ENCODE measurements around the gene PCDHGC3. TPM values are rescaled to one million over a fixed set of nuclear protein-coding genes. Genes with fewer than 3 reads are reported as not detected.

Gene PCDHGC3
- total and polyA plus RNA-seq, 2 experiments from 2014 or later = 12.9 to 13.8 TPM

DNA sequence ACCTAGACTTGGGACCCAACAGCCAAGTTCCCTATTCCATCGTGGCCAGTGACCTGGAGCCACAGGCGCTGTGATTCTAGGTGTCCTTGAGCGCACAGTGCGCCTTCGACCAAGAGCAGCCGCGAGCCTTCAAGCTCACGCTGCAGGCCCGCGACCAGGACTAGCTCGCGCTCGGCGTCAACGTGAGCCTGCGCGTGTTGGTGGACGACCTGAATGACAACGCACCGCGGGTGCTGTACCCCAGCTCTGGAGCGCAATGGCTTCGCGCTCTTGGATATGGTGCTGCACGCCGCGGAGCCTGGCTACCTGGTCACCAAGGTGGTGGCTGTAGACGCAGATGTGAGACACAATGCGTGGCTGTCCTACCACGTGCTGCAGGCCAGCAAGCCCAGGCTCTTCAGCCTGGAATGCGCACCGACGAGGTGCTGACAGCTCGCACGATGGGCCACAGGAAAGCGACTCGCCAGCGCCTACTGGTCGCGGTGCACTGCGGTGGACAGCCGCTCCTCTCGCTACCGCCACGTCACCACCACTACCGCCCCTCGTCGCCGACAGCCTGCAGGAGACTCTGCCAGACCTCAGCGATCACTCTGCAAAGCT, 34.1 kb upstream of the PCDHGC3 start:
- Histone ChIP-seq H3K4me3 (no peak overlapping the region), H2AFZ (no peak overlapping the region), H3K27ac (ENCODE audit: low read depth) (no peak overlapping the region), H3K4me2 (no peak overlapping the region), H3F3A (replicated peaks; ENCODE audit: low read depth) (no peaks in the 10 kb centered on the region), H3K27me3 (ENCODE audit: insufficient read depth) (no peaks in the 10 kb centered on the region), H4K20me1 (replicated peaks; ENCODE audit: insufficient read depth) (no peaks in the 10 kb centered on the region; the same call in 1 of the 2 replicates), H3K9me2 (ENCODE audit: insufficient read depth) (no peaks in the 10 kb centered on the region), H3K79me2 (replicated peaks; ENCODE audit: insufficient read depth) (no peaks in the 10 kb centered on the region), H3K4me1 (ENCODE audit: insufficient read depth) (peaks cover 10% of the 10 kb centered on the region), H3K36me3 (ENCODE audit: insufficient read depth) (no peaks in the 10 kb centered on the region)
- Mint-ChIP-seq H3K27me3 (ENCODE audit: insufficient read depth, low read depth, poor library complexity) (no peaks in the 10 kb centered on the region), H3K9me3 (peaks cover 12% of the 10 kb centered on the region; the same call in 1 of the 3 replicates), H3K27ac (no peak overlapping the region), H3K4me3 (no peak overlapping the region), H3K4me1 (peaks cover 9% of the 10 kb centered on the region), H3K36me3 (ENCODE audit: low read depth) (peaks cover 14% of the 10 kb centered on the region)
- TF ChIP-seq CREB1 (CRISPR knock-in tag; IDR thresholded peaks at IDR 0.05; ENCODE audit: low read depth) (no peak), NANOG (IDR thresholded peaks at IDR 0.05; ENCODE audit: borderline replicate concordance) (no peak), STAT1 (IDR thresholded peaks at IDR 0.05; ENCODE audit: unreplicated experiment) (no peak), POLR2AphosphoS5 (IDR thresholded peaks at IDR 0.05; ENCODE audit: low read depth) (no peak)
- TF ChIP-seq, protein P1, sequence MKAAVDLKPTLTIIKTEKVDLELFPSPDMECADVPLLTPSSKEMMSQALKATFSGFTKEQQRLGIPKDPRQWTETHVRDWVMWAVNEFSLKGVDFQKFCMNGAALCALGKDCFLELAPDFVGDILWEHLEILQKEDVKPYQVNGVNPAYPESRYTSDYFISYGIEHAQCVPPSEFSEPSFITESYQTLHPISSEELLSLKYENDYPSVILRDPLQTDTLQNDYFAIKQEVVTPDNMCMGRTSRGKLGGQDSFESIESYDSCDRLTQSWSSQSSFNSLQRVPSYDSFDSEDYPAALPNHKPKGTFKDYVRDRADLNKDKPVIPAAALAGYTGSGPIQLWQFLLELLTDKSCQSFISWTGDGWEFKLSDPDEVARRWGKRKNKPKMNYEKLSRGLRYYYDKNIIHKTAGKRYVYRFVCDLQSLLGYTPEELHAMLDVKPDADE (IDR thresholded peaks at IDR 0.05) = no peak
- TF ChIP-seq, protein P2, sequence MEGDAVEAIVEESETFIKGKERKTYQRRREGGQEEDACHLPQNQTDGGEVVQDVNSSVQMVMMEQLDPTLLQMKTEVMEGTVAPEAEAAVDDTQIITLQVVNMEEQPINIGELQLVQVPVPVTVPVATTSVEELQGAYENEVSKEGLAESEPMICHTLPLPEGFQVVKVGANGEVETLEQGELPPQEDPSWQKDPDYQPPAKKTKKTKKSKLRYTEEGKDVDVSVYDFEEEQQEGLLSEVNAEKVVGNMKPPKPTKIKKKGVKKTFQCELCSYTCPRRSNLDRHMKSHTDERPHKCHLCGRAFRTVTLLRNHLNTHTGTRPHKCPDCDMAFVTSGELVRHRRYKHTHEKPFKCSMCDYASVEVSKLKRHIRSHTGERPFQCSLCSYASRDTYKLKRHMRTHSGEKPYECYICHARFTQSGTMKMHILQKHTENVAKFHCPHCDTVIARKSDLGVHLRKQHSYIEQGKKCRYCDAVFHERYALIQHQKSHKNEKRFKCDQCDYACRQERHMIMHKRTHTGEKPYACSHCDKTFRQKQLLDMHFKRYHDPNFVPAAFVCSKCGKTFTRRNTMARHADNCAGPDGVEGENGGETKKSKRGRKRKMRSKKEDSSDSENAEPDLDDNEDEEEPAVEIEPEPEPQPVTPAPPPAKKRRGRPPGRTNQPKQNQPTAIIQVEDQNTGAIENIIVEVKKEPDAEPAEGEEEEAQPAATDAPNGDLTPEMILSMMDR (conservative IDR thresholded peaks at IDR 0.05; ENCODE audit: low read depth in 2 of 2) = no peak
- no peak for ATAC-seq
- DNase-seq (ENCODE audit: low spot score) = no peak

DNA sequence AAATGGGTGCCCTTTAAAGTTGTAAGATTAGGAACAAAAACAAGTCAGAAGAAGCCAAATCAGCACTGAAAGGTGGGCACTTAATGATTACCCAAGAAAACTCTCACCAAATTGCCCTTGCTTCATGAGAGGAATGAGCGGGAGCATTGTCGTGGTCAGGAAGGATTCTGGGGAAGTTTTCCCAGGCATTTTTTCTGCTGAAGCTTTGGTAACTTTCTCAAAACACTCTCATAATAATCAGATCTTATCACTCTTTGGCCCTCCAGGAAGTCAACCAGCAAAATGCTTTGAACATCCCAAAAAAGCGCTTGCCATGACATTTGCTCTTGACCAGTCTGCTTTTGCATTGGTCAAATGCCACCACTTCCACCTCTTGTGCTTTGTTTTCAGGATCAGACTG, 10.4 kb upstream of the PCDHGC3 start:
- no peaks in the 10 kb centered on the region for H3K4me1 ChIP-seq (ENCODE audit: insufficient read depth)
- no peak overlapping the region for H2AFZ ChIP-seq
- H4K20me1 ChIP-seq (replicated peaks; ENCODE audit: insufficient read depth) = no peaks in the 10 kb centered on the region
- Mint-ChIP-seq H3K4me3 (no peak overlapping the region), H3K9me3 (no peaks in the 10 kb centered on the region), H3K4me1 (no peaks in the 10 kb centered on the region), H3K27me3 (ENCODE audit: insufficient read depth, low read depth, poor library complexity) (no peaks in the 10 kb centered on the region), H3K36me3 (ENCODE audit: low read depth) (peaks cover 3% of the 10 kb centered on the region; the same call in 1 of the 3 replicates), H3K27ac (0 out of 2 replicates have a peak overlapping the region, but pooled peaks have one; percentile 11)
- no peaks in the 10 kb centered on the region for H3K9me2 ChIP-seq (ENCODE audit: insufficient read depth)
- H3K27me3 ChIP-seq (ENCODE audit: insufficient read depth) = no peaks in the 10 kb centered on the region
- H3K36me3 ChIP-seq (ENCODE audit: insufficient read depth) = no peaks in the 10 kb centered on the region
- H3K4me2 ChIP-seq = no peak overlapping the region
- H3F3A ChIP-seq (replicated peaks; ENCODE audit: low read depth) = no peaks in the 10 kb centered on the region
- ATAC-seq (no peak), DNase-seq (ENCODE audit: low spot score) (no peak)
- H3K27ac ChIP-seq (ENCODE audit: low read depth) = no peak overlapping the region
- H3K4me3 ChIP-seq = no peak overlapping the region
- no peaks in the 10 kb centered on the region; the same call in 1 of the 2 replicates for H3K79me2 ChIP-seq (replicated peaks; ENCODE audit: insufficient read depth)
- TF ChIP-seq, protein P3, sequence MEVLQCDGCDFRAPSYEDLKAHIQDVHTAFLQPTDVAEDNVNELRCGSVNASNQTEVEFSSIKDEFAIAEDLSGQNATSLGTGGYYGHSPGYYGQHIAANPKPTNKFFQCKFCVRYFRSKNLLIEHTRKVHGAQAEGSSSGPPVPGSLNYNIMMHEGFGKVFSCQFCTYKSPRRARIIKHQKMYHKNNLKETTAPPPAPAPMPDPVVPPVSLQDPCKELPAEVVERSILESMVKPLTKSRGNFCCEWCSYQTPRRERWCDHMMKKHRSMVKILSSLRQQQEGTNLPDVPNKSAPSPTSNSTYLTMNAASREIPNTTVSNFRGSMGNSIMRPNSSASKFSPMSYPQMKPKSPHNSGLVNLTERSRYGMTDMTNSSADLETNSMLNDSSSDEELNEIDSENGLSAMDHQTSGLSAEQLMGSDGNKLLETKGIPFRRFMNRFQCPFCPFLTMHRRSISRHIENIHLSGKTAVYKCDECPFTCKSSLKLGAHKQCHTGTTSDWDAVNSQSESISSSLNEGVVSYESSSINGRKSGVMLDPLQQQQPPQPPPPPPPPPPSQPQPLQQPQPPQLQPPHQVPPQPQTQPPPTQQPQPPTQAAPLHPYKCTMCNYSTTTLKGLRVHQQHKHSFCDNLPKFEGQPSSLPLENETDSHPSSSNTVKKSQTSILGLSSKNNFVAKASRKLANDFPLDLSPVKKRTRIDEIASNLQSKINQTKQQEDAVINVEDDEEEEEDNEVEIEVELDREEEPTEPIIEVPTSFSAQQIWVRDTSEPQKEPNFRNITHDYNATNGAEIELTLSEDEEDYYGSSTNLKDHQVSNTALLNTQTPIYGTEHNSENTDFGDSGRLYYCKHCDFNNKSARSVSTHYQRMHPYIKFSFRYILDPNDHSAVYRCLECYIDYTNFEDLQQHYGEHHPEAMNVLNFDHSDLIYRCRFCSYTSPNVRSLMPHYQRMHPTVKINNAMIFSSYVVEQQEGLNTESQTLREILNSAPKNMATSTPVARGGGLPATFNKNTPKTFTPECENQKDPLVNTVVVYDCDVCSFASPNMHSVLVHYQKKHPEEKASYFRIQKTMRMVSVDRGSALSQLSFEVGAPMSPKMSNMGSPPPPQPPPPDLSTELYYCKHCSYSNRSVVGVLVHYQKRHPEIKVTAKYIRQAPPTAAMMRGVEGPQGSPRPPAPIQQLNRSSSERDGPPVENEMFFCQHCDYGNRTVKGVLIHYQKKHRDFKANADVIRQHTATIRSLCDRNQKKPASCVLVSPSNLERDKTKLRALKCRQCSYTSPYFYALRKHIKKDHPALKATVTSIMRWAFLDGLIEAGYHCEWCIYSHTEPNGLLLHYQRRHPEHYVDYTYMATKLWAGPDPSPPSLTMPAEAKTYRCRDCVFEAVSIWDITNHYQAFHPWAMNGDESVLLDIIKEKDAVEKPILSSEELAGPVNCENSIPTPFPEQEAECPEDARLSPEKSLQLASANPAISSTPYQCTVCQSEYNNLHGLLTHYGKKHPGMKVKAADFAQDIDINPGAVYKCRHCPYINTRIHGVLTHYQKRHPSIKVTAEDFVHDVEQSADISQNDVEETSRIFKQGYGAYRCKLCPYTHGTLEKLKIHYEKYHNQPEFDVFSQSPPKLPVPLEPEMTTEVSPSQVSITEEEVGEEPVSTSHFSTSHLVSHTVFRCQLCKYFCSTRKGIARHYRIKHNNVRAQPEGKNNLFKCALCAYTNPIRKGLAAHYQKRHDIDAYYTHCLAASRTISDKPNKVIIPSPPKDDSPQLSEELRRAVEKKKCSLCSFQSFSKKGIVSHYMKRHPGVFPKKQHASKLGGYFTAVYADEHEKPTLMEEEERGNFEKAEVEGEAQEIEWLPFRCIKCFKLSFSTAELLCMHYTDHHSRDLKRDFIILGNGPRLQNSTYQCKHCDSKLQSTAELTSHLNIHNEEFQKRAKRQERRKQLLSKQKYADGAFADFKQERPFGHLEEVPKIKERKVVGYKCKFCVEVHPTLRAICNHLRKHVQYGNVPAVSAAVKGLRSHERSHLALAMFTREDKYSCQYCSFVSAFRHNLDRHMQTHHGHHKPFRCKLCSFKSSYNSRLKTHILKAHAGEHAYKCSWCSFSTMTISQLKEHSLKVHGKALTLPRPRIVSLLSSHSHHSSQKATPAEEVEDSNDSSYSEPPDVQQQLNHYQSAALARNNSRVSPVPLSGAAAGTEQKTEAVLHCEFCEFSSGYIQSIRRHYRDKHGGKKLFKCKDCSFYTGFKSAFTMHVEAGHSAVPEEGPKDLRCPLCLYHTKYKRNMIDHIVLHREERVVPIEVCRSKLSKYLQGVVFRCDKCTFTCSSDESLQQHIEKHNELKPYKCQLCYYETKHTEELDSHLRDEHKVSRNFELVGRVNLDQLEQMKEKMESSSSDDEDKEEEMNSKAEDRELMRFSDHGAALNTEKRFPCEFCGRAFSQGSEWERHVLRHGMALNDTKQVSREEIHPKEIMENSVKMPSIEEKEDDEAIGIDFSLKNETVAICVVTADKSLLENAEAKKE (CRISPR knock-in tag; IDR thresholded peaks at IDR 0.05) = no peak
- TF ChIP-seq POLR2AphosphoS5 (IDR thresholded peaks at IDR 0.05; ENCODE audit: low read depth) (no peak), ZNF331 (CRISPR knock-in tag; IDR thresholded peaks at IDR 0.05; ENCODE audit: low read depth) (no peak), CREB1 (CRISPR knock-in tag; IDR thresholded peaks at IDR 0.05; ENCODE audit: low read depth) (no peak)
